ENCODE data around the gene RNF145. TPM values are rescaled to one million over a fixed set of nuclear protein-coding genes. Genes with fewer than 3 reads are reported as not detected.
A peak's percentile ranks its signal among the peaks of the same experiment; 100 is the strongest.

Gene RNF145
- total RNA-seq, 1 experiment from 2014 or later: 59.0 TPM

- peaks cover 18% of the 10 kb centered on the region for H3K4me1 ChIP-seq
Measured at GRCh38 chr5:159210210-159210661, 883 bp upstream of the RNF145 start.

GRCh38 chr5:159208514-159209437 is 577 bp downstream of the RNF145 start:
- Histone ChIP-seq H3K27ac (peak overlapping the region; percentile 71), H3K36me3 (no peaks in the 10 kb centered on the region), H3K4me3 (peak overlapping the region; percentile 85), H3K9me3 (replicated peaks) (no peaks in the 10 kb centered on the region), H3K4me1 (peaks cover 19% of the 10 kb centered on the region), H3K27me3 (no peaks in the 10 kb centered on the region)
- peak; percentile 54 to 59 for DNase-seq

More at GRCh38 chr5:159210210-159210661, 883 bp upstream of the RNF145 start:
- Histone ChIP-seq H3K4me3 (peak overlapping the region; percentile 85), H3K27me3 (no peaks in the 10 kb centered on the region), H3K36me3 (no peaks in the 10 kb centered on the region), H3K9me3 (replicated peaks) (no peaks in the 10 kb centered on the region), H3K27ac (no peak overlapping the region)
- DNase-seq: no peak

GRCh38 chr5:159207686-159208513 is 1.5 kb downstream of the RNF145 start:
- no peaks in the 10 kb centered on the region for H3K9me3 ChIP-seq (replicated peaks)
- no peaks in the 10 kb centered on the region for H3K27me3 ChIP-seq
- peak; percentile 87 for DNase-seq
- peaks cover 19% of the 10 kb centered on the region for H3K4me1 ChIP-seq
- H3K27ac ChIP-seq: peak overlapping the region; percentile 71
- H3K36me3 ChIP-seq: 0 out of 2 replicates have a peak, but pooled peaks cover 4% of the 10 kb centered on the region
- H3K4me3 ChIP-seq: peak overlapping the region; percentile 85

- peak overlapping the region; percentile 71 for H3K27ac ChIP-seq
- no peak for DNase-seq
- H3K27me3 ChIP-seq: no peaks in the 10 kb centered on the region
- no peaks in the 10 kb centered on the region for H3K9me3 ChIP-seq (replicated peaks)
- H3K4me1 ChIP-seq: peaks cover 19% of the 10 kb centered on the region
- H3K4me3 ChIP-seq: peak overlapping the region; percentile 85
- H3K36me3 ChIP-seq: peaks cover 6% of the 10 kb centered on the region; the same call in 1 of the 2 replicates
Measured at GRCh38 chr5:159207222-159207685, 2.1 kb downstream of the RNF145 start.

GRCh38 chr5:159206818-159207217 is 2.5 kb downstream of the RNF145 start:
- H3K36me3 ChIP-seq: peaks cover 10% of the 10 kb centered on the region; the same call in 1 of the 2 replicates
- no peak for DNase-seq
- H3K4me3 ChIP-seq: peak overlapping the region; percentile 85
- H3K4me1 ChIP-seq: peaks cover 19% of the 10 kb centered on the region
- H3K9me3 ChIP-seq (replicated peaks): no peaks in the 10 kb centered on the region
- no peaks in the 10 kb centered on the region for H3K27me3 ChIP-seq
- peak overlapping the region; percentile 71 for H3K27ac ChIP-seq

- Histone ChIP-seq H3K27me3 (no peaks in the 10 kb centered on the region), H3K36me3 (peaks cover 15% of the 10 kb centered on the region), H3K9me3 (replicated peaks) (no peaks in the 10 kb centered on the region), H3K27ac (no peak overlapping the region; the same call in 1 of the 2 replicates), H3K4me3 (peak overlapping the region; percentile 85), H3K4me1 (peaks cover 19% of the 10 kb centered on the region)
- no peak for DNase-seq
Measured at GRCh38 chr5:159206368-159206767, 3.0 kb downstream of the RNF145 start.

- H3K36me3 ChIP-seq: peaks cover 30% of the 10 kb centered on the region
- H3K9me3 ChIP-seq (replicated peaks): no peaks in the 10 kb centered on the region
- H3K4me3 ChIP-seq: no peak overlapping the region
- no peaks in the 10 kb centered on the region for H3K27me3 ChIP-seq
- no peak overlapping the region for H3K27ac ChIP-seq
- no peak for DNase-seq
- peaks cover 15% of the 10 kb centered on the region for H3K4me1 ChIP-seq
Measured at GRCh38 chr5:159203351-159203750, 6.0 kb downstream of the RNF145 start.

- Histone ChIP-seq H3K4me3 (no peak overlapping the region), H3K36me3 (peaks cover 42% of the 10 kb centered on the region), H3K27me3 (no peaks in the 10 kb centered on the region), H3K9me3 (replicated peaks) (no peaks in the 10 kb centered on the region), H3K27ac (no peak overlapping the region), H3K4me1 (peaks cover 15% of the 10 kb centered on the region)
- DNase-seq: no peak
Measured at GRCh38 chr5:159202151-159202550, 7.2 kb downstream of the RNF145 start.

- Histone ChIP-seq H3K27ac (no peak overlapping the region), H3K36me3 (peaks cover 48% of the 10 kb centered on the region), H3K9me3 (replicated peaks) (no peaks in the 10 kb centered on the region), H3K4me3 (no peak overlapping the region), H3K4me1 (no peaks in the 10 kb centered on the region), H3K27me3 (no peaks in the 10 kb centered on the region)
- DNase-seq: no peak
Measured at GRCh38 chr5:159199780-159200179, 9.6 kb downstream of the RNF145 start.

- Histone ChIP-seq H3K27me3 (no peaks in the 10 kb centered on the region), H3K27ac (no peak overlapping the region), H3K4me3 (no peak overlapping the region), H3K4me1 (no peaks in the 10 kb centered on the region), H3K9me3 (replicated peaks) (no peaks in the 10 kb centered on the region), H3K36me3 (peaks cover 53% of the 10 kb centered on the region)
- no peak for DNase-seq
Measured at GRCh38 chr5:159199225-159199624, 10.1 kb downstream of the RNF145 start.

GRCh38 chr5:159198063-159199036 is 11.0 kb downstream of the RNF145 start:
- no peak overlapping the region for H3K27ac ChIP-seq
- peaks cover 61% of the 10 kb centered on the region for H3K36me3 ChIP-seq

GRCh38 chr5:159195775-159196174 is 13.6 kb downstream of the RNF145 start:
- Histone ChIP-seq H3K4me3 (no peak overlapping the region), H3K36me3 (peaks cover 51% of the 10 kb centered on the region), H3K4me1 (no peaks in the 10 kb centered on the region), H3K27me3 (no peaks in the 10 kb centered on the region), H3K27ac (no peak overlapping the region), H3K9me3 (replicated peaks) (no peaks in the 10 kb centered on the region)
- no peak for DNase-seq

More at GRCh38 chr5:159198063-159199036, 11.0 kb downstream of the RNF145 start:
- no peak overlapping the region for H3K4me3 ChIP-seq
- no peak for DNase-seq
- H3K4me1 ChIP-seq: no peaks in the 10 kb centered on the region
- no peaks in the 10 kb centered on the region for H3K27me3 ChIP-seq
- no peaks in the 10 kb centered on the region for H3K9me3 ChIP-seq (replicated peaks)

GRCh38 chr5:159190170-159190569 is 19.2 kb downstream of the RNF145 start:
- no peaks in the 10 kb centered on the region for H3K9me3 ChIP-seq (replicated peaks)
- H3K27me3 ChIP-seq: no peaks in the 10 kb centered on the region
- H3K4me3 ChIP-seq: no peak overlapping the region
- H3K36me3 ChIP-seq: peaks cover 42% of the 10 kb centered on the region
- H3K27ac ChIP-seq: no peak overlapping the region
- no peak for DNase-seq
- peaks cover 3% of the 10 kb centered on the region for H3K4me1 ChIP-seq

GRCh38 chr5:159189310-159189709 is 20.0 kb downstream of the RNF145 start:
- Histone ChIP-seq H3K27ac (no peak overlapping the region), H3K4me1 (peaks cover 12% of the 10 kb centered on the region), H3K27me3 (no peaks in the 10 kb centered on the region), H3K36me3 (peaks cover 37% of the 10 kb centered on the region), H3K4me3 (no peak overlapping the region), H3K9me3 (replicated peaks) (no peaks in the 10 kb centered on the region)
- DNase-seq: no peak

Data from SJCRH30 (cell line).